PFSK-1 (cell line): ENCODE measurements around the gene MRS2.

ENCODE experiments used
- POLR2AphosphoS5 ChIP-seq: IDR thresholded peaks from 2 replicates; pipeline ENCODE4 v1.6.1; 2012; ENCODE audit warnings: low read depth, mild to moderate bottlenecking, control low read depth, low read length, moderate library complexity
- REST ChIP-seq, 2 experiments: IDR thresholded peaks; 2 replicates each; pipeline versions ENCODE4 v1.6.1 to v1.8.0; 2011 to 2012; ENCODE audit warnings: low read depth in 2 of 2, low read length in 2 of 2, control low read depth in 1 of 2, inconsistent platforms in 1 of 2, mild to moderate bottlenecking in 1 of 2, moderate library complexity in 1 of 2; ENCODE audit not compliant: insufficient read depth in 1 of 2
- SIN3A ChIP-seq: IDR thresholded peaks from 2 replicates; pipeline ENCODE4 v1.6.1; 2012; ENCODE audit warnings: mild to moderate bottlenecking, low read length, moderate library complexity, borderline replicate concordance; ENCODE audit not compliant: insufficient read depth
- TAF1 ChIP-seq: IDR thresholded peaks from 2 replicates; pipeline ENCODE4 v1.6.1; 2012; ENCODE audit warnings: low read length, control low read depth, borderline replicate concordance; ENCODE audit not compliant: insufficient read depth

GRCh38 chr6:24472181-24472580 lies 69.4 kb downstream of the MRS2 start:
- TF ChIP-seq REST (IDR thresholded peaks at IDR 0.05; ENCODE audit: insufficient read depth in 1 of 2, low read depth in 2 of 2, low read length in 2 of 2) (no peak), POLR2AphosphoS5 (no peak), SIN3A (no peak), TAF1 (no peak)
